Measurements from ENCODE around the gene NR3C2.

GRCh38 chr4:148436512-148436911 is 5.7 kb downstream of the NR3C2 start:
- TF ChIP-seq, protein P1, sequence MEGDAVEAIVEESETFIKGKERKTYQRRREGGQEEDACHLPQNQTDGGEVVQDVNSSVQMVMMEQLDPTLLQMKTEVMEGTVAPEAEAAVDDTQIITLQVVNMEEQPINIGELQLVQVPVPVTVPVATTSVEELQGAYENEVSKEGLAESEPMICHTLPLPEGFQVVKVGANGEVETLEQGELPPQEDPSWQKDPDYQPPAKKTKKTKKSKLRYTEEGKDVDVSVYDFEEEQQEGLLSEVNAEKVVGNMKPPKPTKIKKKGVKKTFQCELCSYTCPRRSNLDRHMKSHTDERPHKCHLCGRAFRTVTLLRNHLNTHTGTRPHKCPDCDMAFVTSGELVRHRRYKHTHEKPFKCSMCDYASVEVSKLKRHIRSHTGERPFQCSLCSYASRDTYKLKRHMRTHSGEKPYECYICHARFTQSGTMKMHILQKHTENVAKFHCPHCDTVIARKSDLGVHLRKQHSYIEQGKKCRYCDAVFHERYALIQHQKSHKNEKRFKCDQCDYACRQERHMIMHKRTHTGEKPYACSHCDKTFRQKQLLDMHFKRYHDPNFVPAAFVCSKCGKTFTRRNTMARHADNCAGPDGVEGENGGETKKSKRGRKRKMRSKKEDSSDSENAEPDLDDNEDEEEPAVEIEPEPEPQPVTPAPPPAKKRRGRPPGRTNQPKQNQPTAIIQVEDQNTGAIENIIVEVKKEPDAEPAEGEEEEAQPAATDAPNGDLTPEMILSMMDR (IDR thresholded peaks at IDR 0.05 in 2 of 3, conservative IDR thresholded peaks at IDR 0.05 in 1 of 3; ENCODE audit: borderline replicate concordance in 1 of 3, insufficient read depth in 1 of 3, low read depth in 2 of 3, low read length in 2 of 3): no peak
- TF ChIP-seq EZH2 (IDR thresholded peaks at IDR 0.05): no peak
- TF ChIP-seq CEBPB (IDR thresholded peaks at IDR 0.05; ENCODE audit: low read depth): no peak
- no peak for TF ChIP-seq REST (IDR thresholded peaks at IDR 0.05; ENCODE audit: low read depth)
- TF ChIP-seq ELF1 (IDR thresholded peaks at IDR 0.05; ENCODE audit: borderline replicate concordance, low read depth): no peak
- TF ChIP-seq POLR2AphosphoS5 (IDR thresholded peaks at IDR 0.05; ENCODE audit: low read depth, low read length): no peak
- no peak for TF ChIP-seq SRF (IDR thresholded peaks at IDR 0.05; ENCODE audit: low read depth)
- no peak for TF ChIP-seq POLR2A (IDR thresholded peaks at IDR 0.05; ENCODE audit: borderline replicate concordance, extremely low read depth, insufficient read depth, insufficient read length)
- no peak for TF ChIP-seq ZNF274 (IDR thresholded peaks at IDR 0.05; ENCODE audit: low read depth, low read length)
- TF ChIP-seq ATF3 (IDR thresholded peaks at IDR 0.05): no peak
- TF ChIP-seq RAD21 (IDR thresholded peaks at IDR 0.05; ENCODE audit: low read depth): no peak
- no peak for TF ChIP-seq YY1 (IDR thresholded peaks at IDR 0.05; ENCODE audit: extremely low read depth, insufficient replicate concordance, low read depth, low read length)
